Epidermal melanocyte (primary cell): ENCODE measurements around the gene BCL2L2.
"Not testable (repeated sequence)": the region's sequence is repeated elsewhere in the genome, so short reads cannot be mapped to it uniquely, and the experiment has no call there.

Source experiments
- DNase-seq: peaks from one replicate; pipeline ENCODE4 v3.0.0; 2011; ENCODE audit warnings: low spot score; ENCODE audit not compliant: insufficient read length

The BCL2L2 gene

GRCh38 chr14:23324455-23324846, 17.8 kb downstream of the BCL2L2 start:
- DNase-seq = no peak

GRCh38 chr14:23324993-23325392, 18.4 kb downstream of the BCL2L2 start:
- DNase-seq = no peak

DNA sequence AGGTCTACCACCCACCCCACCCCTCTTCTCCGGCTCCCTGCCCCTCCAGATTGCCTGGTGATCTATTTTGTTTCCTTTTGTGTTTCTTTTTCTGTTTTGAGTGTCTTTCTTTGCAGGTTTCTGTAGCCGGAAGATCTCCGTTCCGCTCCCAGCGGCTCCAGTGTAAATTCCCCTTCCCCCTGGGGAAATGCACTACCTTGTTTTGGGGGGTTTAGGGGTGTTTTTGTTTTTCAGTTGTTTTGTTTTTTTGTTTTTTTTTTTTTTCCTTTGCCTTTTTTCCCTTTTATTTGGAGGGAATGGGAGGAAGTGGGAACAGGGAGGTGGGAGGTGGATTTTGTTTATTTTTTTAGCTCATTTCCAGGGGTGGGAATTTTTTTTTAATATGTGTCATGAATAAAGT, 19.1 kb downstream of the BCL2L2 start:
- DNase-seq = not testable (repeated sequence)

DNA sequence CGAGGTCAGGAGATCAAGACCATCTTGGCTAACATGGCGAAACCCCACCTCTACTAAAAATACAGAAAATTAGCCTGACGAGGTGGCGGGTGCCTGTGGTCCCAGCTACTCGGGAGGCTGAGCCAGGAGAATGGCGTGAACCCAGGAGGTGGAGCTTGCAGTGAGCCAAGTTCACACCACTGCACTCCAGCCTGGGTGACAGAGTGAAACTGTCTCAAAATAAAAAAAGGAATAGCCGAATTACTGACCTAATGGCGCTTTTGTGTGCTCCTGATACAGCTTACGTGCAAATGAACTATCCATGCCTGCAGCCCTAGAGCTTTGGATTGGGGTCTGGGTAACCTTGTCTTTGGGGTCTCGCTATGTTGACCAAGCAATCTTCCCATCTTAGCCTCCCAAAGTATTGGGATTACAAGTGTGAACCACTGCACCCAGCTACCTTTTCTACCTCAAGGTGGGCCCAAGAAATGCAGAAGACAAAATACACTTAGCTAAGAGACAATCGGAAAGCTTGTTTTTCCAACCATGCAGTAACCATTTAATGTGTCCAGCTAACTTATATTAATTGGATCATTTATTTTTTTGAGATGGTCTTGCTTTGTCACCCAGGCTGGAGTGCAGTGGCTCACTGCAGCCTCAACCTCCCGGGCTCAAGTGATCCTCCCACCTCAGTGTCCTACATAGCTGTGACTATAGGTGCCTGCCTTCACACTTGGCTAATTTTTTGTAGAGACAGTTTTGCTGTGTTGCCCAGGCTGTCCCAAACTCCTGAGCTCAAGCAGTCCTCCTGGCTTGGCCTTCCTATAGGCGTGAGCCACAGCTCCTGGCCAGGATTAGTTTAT, 20.1 kb downstream of the BCL2L2 start:
- DNase-seq = no peak

DNA sequence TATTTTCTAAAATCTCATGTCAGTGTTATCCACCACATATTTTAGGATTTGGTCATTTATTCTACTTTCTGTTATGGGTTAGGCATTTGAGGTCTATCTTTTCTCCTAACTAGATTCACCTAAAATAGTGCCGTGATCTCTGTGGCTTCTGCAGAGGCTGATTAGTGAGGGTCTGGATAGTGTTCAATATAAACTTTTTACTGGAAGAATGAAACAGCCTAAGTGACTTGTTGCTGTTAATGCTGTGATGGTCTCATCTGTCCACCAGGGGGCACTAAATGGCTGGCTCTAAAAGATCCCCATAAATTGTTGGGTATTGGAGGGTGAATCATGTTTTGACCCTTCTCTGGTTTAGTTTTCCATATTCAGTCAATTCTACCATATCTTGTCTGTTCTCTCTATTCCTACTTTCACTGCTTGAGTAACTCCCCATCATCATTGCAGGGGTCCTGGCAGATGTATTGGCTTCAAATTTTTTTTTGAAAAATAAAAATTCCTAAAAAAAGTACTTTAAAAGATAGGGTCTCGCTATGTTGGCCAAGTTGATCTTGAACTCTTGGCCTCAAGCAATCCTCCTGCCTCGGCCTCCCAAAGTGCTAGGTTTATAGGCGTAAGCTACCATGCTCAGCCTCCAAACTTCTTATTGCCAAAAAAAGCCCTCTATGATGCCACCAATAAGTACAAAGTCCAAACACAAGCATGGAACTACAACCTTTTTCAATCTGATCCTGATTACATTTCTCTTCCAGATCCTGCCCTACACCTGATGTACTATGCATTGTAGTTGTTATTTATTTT, 21.5 kb downstream of the BCL2L2 start:
- peak; percentile 74 for DNase-seq

DNA sequence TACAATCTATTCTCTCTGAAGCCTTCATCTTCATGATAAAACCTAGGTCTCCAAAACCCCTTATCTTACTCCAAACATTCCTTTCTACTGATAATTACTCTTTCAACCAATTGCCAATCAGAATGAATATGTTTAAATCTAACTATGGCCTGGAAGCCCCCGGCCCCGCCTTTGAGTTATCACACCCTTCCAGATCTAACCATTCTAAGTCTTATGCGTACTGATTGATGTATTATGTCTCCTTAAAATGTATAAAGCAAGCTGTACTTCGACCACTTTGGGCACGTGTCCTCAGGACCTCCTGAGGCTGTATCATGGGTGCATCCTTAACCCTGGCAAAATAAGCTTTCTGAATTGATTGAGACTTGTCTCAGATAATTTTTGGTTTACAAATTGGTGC, 29.0 kb downstream of the BCL2L2 start:
- DNase-seq = no peak

DNA sequence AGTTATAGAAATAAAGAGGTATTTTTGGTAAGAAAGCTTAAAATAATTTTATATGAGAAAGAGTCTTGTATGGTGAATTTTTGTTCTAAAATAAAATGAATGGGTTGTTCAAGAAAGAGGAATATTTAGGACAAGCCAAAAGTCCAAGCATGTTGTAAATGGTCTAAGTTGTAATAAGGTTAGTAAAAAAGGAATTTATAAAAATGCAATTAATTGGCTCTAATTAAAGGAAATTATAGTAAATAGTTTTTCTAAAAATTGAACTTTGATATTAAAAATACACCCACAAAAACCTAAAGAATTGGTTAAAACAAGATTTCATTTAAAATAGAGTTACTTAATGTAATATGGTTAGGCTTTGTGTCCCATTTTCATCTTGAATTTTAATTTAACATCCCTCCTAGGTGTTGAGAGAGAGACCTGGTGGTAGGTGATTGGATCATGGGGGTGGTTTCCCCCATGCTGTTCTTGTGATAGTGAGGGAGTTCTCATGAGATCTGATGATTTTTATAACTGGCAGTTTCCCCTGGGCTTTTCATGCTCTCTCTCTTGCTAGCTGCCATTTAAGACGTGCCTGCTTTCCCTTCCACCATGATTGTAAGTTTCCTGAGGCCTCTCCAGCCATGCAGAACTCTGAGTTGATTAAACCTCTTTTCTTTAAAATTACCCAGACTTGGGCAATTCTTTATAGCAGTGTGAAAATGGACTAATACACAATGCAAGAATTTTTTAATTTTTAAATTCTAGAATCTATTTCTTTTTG, 33.1 kb downstream of the BCL2L2 start:
- DNase-seq = no peak

- no peak for DNase-seq
Measured at GRCh38 chr14:23344481-23344880, 37.8 kb downstream of the BCL2L2 start.

GRCh38 chr14:23345987-23346692, 39.5 kb downstream of the BCL2L2 start:
- DNase-seq = no peak

GRCh38 chr14:23346693-23347405, 40.2 kb downstream of the BCL2L2 start:
- no peak for DNase-seq

DNA sequence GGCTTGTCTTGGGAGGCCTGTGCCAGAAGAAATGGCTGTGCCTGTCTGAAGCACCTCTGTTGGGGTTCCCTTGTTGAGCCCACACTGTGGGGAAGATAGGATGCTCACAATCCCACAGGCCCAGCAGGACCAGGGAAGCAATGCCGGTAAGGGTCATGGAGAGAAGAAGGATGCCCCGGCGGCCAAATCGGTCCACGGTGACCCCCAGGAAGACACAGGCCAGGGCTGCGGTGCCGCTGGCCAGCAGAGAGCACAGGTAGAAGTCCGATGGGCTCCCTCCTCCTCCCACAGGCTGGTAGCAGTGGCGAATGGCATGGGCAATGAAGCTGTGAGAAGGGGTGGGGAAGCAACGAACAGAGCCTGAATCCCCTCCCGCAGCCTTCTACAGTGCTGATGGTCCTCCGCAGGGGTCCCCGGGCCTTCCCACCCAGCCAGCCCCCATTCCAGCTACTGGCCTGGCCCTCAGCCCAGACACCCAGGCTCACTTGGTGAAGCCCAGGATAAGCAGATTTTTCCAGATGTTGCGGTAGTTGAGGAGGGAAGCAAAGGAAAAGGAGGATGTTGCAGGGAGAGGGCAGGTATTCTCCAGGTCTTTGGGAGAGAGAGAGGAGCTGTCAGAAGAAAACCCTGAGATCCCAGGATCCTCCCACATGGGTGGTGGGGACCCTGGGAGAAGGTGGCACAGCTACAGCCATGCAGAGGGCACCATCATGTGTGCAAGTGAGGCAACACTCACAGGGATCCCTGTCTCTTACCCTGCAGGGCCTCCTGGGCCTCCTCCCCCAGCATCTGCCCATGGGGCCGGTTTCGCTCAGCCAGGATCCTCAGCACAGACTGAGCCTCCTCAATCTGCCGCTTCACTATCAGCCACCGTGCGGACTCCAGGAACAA, 41.0 kb downstream of the BCL2L2 start:
- DNase-seq = no peak

DNA sequence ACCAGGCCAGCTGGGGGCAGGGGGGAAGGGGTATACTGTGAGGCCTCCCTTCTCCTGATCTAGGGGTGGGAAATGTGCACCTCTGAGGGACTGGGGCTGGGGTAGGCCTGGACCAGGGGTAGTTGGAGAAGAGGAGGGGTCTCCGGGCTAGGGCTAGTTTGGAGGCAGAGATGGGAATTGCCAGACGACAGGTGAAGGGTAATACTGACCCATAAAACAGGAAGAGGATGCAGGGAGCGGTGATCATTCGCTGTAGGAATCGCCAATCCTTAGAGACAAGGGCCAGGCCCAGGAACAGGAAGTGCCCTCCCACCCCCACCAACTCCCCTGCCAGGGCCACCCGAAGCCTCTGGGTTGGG, 41.6 kb downstream of the BCL2L2 start:
- no peak for DNase-seq

- DNase-seq = no peak
Measured at GRCh38 chr14:23349156-23349845, 42.7 kb downstream of the BCL2L2 start.

DNA sequence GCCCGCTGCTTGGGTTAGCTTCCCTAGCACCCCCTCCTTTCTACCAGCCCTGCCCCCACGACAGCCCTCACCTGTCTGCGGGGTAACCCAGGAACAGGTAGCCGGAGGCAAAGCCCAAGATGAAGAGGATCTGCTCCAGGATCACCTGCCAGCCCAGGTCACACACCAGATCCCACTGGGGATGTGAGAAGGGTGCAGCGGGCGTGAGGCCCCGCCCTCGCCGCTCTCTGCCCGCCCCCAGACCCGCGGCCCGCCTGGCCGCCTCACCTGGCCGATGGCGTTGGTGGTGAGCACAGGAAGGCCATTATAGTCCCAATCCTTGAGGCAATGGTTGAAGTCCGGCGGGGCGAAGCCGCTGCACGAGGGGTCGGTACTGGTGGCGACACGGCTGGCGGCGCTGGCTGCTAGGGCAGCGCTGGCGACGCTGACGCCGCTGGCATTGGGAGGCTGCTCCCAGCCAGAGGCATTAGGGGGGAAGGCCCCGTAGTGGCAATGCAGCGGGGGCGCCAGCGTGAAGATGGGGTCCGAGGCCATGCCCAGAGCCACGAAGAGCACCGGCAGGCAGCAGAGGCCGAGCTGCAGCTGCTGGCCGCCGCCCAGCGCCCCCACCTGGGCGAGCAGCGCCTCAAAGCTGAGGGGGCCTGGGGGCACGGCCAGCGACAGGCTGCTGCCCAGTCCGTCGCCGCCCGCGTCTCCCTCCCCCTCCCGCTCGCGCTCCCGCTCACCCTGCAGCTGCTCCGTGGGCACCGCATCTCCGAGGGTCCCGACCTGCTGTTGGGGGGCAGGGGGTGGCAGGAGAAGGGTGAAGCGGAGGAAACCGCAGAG, 45.3 kb downstream of the BCL2L2 start:
- DNase-seq = no peak

DNA sequence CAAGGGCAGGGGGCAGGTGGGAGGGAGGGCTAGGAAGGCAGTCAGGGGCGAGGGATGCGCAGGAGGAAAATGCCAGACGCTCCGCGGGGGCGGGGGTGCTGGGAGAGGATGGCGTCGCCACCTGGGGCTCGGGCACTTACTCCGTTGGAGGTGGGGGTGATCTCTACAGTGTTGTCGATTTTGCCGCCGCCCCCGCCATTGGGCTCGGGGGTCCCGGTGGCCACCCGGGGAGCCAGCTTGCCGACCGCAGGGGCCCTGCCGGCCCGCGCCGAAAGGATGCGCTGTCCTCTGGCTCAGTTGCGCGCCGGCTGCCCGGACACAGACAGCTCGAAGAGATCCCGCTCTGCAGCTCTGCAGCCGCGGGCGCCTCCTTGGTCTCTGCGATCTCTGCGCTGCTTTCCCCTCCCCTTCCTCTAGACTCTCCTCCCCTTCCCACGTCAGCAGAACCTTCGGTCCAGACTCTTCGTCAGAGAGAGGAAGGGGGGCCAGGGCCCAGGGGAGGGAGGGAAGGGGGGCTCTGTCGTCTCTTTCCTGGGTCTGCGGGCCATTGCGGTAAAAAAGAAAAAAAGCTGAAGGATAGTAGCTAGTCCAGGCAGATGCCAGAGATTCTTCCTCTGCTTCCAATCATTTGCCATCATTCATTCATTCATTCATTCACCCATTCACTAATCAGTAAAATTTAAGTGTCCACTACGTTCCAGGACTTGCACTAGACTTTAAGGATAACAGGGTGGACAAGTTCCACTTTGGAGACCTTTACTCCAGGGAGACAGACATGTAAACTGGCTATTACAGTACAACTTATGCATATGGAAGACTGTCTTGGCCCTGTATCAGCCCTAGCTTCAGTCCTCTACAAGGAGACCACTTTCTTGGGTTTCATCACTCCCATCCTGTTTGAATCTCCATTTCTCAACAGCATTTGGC, 46.1 kb downstream of the BCL2L2 start, which contains the start of gene SLC22A17:
SLC22A17 (minus strand) TSS at position 382 of the 927 bp plus-strand sequence.
- DNase-seq = peak; percentile 95

- DNase-seq = no peak
Measured at GRCh38 chr14:23353433-23353780, 46.8 kb downstream of the BCL2L2 start.

DNA sequence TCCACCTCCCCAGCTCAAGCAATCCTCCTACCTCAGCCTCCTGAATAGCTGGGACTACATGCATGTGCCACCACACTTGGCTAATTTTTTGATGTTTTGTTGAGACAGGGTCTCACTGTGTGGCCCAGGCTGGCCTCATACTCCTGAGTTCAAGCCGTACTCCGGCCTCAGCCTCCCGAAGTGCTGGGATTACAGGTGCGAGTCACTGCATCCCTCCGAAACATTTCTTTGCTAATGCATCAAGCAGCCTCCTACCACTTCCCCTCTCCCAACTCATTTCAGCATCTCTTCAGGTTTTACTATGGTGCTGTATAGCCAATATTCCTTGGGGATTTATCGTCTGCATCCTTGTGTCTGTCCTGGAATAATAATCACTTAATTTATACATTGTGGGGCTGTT, 48.4 kb downstream of the BCL2L2 start:
- no peak for DNase-seq
